Activated CD4-positive, CD25-positive, alpha-beta regulatory T cell treated with anti-CD3 and anti-CD28 coated beads, Interleukin-2, amount 50 U/mL, for 16 hours (primary cell): ENCODE results near the gene ASF1B.
"Not testable (repeated sequence)": the region's sequence is repeated elsewhere in the genome, so short reads cannot be mapped to it uniquely, and the experiment has no call there.

Experiments
- DNase-seq: peaks from one replicate; pipeline ENCODE4 v3.0.0-alpha.2; 2020; ENCODE audit warnings: low read depth, low spot score

The ASF1B gene

GRCh38 chr19:14160017-14160703 is 23.8 kb upstream of the ASF1B start:
- no peak for DNase-seq

- DNase-seq: no peak
Measured at GRCh38 chr19:14159059-14159458, 22.7 kb upstream of the ASF1B start.

- DNase-seq: no peak
Measured at GRCh38 chr19:14158276-14159023, 22.1 kb upstream of the ASF1B start.

GRCh38 chr19:14156971-14157717 is 20.8 kb upstream of the ASF1B start:
- no peak for DNase-seq

GRCh38 chr19:14156122-14156521 is 19.7 kb upstream of the ASF1B start:
- no peak for DNase-seq

- DNase-seq: no peak
Measured at GRCh38 chr19:14155371-14155770, 19.0 kb upstream of the ASF1B start.

GRCh38 chr19:14152713-14153112 is 16.3 kb upstream of the ASF1B start:
- no peak for DNase-seq

GRCh38 chr19:14150770-14151661 is 14.6 kb upstream of the ASF1B start:
- no peak for DNase-seq

- DNase-seq: no peak
Measured at GRCh38 chr19:14150041-14150769, 13.8 kb upstream of the ASF1B start.

GRCh38 chr19:14149509-14149994 is 13.2 kb upstream of the ASF1B start:
- DNase-seq: peak; percentile 15

GRCh38 chr19:14148751-14149410 is 12.5 kb upstream of the ASF1B start:
- DNase-seq: no peak

GRCh38 chr19:14147797-14148605 is 11.6 kb upstream of the ASF1B start:
- DNase-seq: no peak

- DNase-seq: no peak
Measured at GRCh38 chr19:14146789-14147216, 10.4 kb upstream of the ASF1B start.

- DNase-seq: not testable (repeated sequence)
Measured at GRCh38 chr19:14146169-14146568, 9.8 kb upstream of the ASF1B start.

GRCh38 chr19:14145381-14145780 is 9.0 kb upstream of the ASF1B start:
- DNase-seq: no peak

GRCh38 chr19:14142262-14143190 is 6.1 kb upstream of the ASF1B start:
- DNase-seq: no peak

GRCh38 chr19:14141041-14141440 is 4.7 kb upstream of the ASF1B start:
- DNase-seq: no peak

GRCh38 chr19:14139944-14140343 is 3.6 kb upstream of the ASF1B start:
- no peak for DNase-seq
